Activated naive CD4-positive, alpha-beta T cell treated with anti-CD3 and anti-CD28 coated beads, Interleukin-2, amount 50 U/mL, for 24 hours (primary cell): ENCODE data around the gene RWDD4.

Experiments
- H3K27ac Mint-ChIP-seq: one replicate; pipeline ENCODE4 v1.8.0; 2021; ENCODE audit warnings: mild to moderate bottlenecking, mixed read lengths
- H3K27me3 Mint-ChIP-seq: one replicate; pipeline ENCODE4 v1.8.0; 2021; ENCODE audit warnings: mixed read lengths
- H3K36me3 Mint-ChIP-seq: one replicate; pipeline ENCODE4 v1.8.0; 2021; ENCODE audit warnings: mixed read lengths
- H3K4me1 Mint-ChIP-seq: one replicate; pipeline ENCODE4 v1.8.0; 2021; ENCODE audit warnings: mixed read lengths
- H3K4me3 Mint-ChIP-seq: one replicate; pipeline ENCODE4 v1.8.0; 2021; ENCODE audit warnings: mild to moderate bottlenecking, mixed read lengths
- H3K9me3 Mint-ChIP-seq: one replicate; pipeline ENCODE4 v1.8.0; 2021; ENCODE audit warnings: mixed read lengths

The RWDD4 gene

GRCh38 chr4:183594823-183595222, 64.2 kb downstream of the RWDD4 start:
- Mint-ChIP-seq H3K27ac (no peak overlapping the region), H3K4me1 (no peaks in the 10 kb centered on the region), H3K27me3 (peaks cover 3% of the 10 kb centered on the region), H3K9me3 (no peaks in the 10 kb centered on the region), H3K36me3 (no peaks in the 10 kb centered on the region), H3K4me3 (no peak overlapping the region)

GRCh38 chr4:183591301-183591700, 67.7 kb downstream of the RWDD4 start:
- Mint-ChIP-seq H3K4me3 (no peak overlapping the region), H3K27me3 (peaks cover 3% of the 10 kb centered on the region), H3K4me1 (no peaks in the 10 kb centered on the region), H3K36me3 (no peaks in the 10 kb centered on the region), H3K9me3 (no peaks in the 10 kb centered on the region), H3K27ac (no peak overlapping the region)
